GM11168 (cell line): Measurements from ENCODE around the gene SHISA5.
"Not testable (repeated sequence)": the region's sequence is repeated elsewhere in the genome, so short reads cannot be mapped to it uniquely, and the experiment has no call there.

Experiments
- in situ Hi-C: fragments of 300-500 bp; cut with MboI; formaldehyde crosslinking; loops from one replicate; pipeline ENCODE4 v1.12.0; 2022; ENCODE audit warnings: low sequenced_read_pairs; ENCODE audit not compliant: unreplicated experiment

SHISA5 gene

DNA sequence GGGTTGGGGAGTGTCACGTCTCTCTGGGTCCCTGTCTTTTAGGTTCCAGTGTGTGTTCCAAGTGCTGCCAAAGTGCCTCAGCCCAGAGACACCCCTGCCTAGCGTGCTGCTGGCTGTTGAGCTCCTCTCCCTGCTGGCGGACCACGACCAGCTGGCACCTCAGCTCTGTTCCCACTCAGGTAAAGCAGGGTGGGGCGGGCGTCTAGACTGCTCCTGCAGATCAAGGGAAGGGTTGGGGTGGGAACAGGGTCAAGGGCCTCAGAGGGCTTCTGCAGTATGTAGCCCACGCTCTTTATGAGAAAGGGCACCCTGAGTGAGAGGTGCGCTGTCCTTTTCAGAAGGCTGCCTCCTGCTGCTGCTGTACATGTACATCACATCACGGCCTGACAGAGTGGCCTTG is 40.3 kb downstream of the SHISA5 start:
- in situ Hi-C loops: no loop called here

- in situ Hi-C loops: not testable (repeated sequence)
These were observed 42.2 kb downstream of the SHISA5 start for GRCh38 chr3:48461767-48462166.

DNA sequence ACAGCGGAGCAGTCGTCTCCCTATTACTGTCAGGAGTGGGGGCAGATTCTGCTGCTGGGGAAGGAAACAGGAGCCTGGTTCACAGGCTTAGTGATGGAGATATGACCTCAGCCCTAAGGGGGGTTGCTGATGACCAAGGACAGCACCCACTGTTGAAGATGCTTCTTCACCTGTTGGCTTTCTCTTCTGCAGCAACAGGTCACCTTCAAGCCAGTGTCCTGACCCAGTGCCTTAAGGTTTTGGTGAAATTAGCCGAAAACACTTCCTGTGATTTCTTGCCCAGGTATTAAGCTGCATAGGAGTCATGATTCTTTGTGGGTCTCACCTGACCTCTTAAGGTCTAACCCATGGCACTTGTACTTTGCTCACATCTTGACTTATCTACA is 43.5 kb downstream of the SHISA5 start:
- in situ Hi-C loops: no loop called here

- in situ Hi-C loops: no loop called here
These were observed 44.0 kb downstream of the SHISA5 start for GRCh38 chr3:48459773-48460516.

GRCh38 chr3:48459331-48459730 is 44.6 kb downstream of the SHISA5 start:
- in situ Hi-C loops: no loop called here

- in situ Hi-C loops: no loop called here
These were observed 47.5 kb downstream of the SHISA5 start for GRCh38 chr3:48456456-48456855.

- in situ Hi-C loops: no loop called here
These were observed 52.7 kb downstream of the SHISA5 start for GRCh38 chr3:48451270-48451669.

- in situ Hi-C loops: no loop called here
These were observed 57.4 kb downstream of the SHISA5 start, which contains the start of gene ATRIP for GRCh38 chr3:48446425-48447193. TSS of gene ATRIP (plus strand) at chr3:48446737. CDS start at chr3:48446846, 109 bp downstream.

DNA sequence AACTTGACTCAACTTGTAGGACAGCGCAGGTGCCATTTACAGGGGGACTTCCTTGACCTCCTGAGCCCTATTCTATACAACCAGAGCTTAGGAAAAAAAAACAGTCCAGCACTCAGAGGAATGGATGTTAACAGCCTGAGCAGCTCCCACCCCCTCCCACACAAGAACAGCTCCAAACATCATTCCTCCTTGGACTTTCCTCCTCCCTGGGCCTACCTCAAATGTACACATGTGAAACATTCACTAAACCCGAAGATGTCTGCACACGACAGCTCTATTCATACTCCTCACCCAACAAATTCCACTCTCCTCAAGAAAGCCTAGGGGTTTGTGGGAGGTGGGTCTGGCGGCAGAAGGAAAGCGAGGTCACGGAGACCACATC is 57.9 kb downstream of the SHISA5 start:
- in situ Hi-C loops: no loop called here

DNA sequence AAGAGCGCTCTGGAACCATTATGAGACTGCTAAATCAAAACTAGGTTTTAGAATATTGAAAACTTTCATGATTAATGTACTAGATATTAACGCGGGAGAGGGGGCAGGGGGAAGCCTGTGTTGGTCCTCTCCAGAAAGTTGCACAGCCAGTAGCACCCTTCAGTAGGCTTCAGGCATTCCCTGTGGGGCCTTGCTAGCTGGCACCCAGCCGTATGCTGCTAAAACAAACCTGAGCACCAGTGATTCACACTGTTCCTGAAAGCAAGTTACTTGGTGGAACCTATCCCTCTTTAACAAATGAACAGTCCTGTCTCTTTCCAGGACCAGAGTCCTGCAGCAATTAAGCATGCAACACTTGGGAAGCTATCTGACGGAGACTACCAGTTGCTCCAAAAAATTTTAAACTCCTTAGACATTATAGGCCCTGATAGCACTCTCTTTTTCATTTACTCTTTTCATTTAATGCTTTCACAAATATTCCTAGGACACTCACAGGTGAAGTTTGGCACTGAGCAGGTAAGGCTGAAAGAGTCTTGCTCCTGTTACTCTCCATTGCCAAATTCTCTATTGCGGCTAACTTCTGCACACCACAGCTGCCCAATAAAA is 58.6 kb downstream of the SHISA5 start:
- in situ Hi-C loops: no loop called here

- in situ Hi-C loops: no loop called here
These were observed 62.0 kb downstream of the SHISA5 start for GRCh38 chr3:48441940-48442339.

GRCh38 chr3:48440590-48440958 is 63.4 kb downstream of the SHISA5 start:
- in situ Hi-C loops: no loop called here

- in situ Hi-C loops: loop anchor here (10.0 kb wide), 1 partner anchor 165 kb away; no protein-coding TSS in a partner anchor
These were observed 64.0 kb downstream of the SHISA5 start, which contains the start of the genes CCDC51 and TMA7 for GRCh38 chr3:48439820-48440589. TSS of gene CCDC51 (minus strand) at chr3:48440119. CDS start at chr3:48435128, 4,991 bp downstream. TSS of gene TMA7 (plus strand) at chr3:48440257. CDS start at chr3:48440297, 40 bp downstream.

- in situ Hi-C loops: loop anchor here (10.0 kb wide), 1 partner anchor 163 kb away; no protein-coding TSS in a partner anchor
These were observed 66.2 kb downstream of the SHISA5 start for GRCh38 chr3:48437812-48438211.

DNA sequence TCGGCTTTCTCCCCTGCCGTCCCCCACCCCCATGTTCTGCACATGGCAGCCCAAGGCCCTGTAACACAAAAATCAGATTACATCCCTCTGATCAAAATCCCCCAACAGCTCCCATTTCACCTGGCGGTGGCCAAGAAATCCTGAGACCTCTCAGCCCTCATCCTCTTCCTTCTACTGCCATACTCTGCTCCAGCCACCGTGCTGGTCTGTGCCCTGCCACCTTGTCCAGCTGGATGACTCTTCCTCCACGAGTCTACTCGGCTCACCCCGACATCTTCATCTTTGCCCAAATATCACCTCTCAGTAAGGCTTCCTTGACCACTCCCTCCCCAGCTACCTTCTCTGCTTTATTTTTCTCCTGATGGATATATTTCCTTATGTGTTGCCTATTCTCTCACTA is 67.1 kb downstream of the SHISA5 start:
- in situ Hi-C loops: loop anchor here (10.0 kb wide), 1 partner anchor 162 kb away; no protein-coding TSS in a partner anchor

DNA sequence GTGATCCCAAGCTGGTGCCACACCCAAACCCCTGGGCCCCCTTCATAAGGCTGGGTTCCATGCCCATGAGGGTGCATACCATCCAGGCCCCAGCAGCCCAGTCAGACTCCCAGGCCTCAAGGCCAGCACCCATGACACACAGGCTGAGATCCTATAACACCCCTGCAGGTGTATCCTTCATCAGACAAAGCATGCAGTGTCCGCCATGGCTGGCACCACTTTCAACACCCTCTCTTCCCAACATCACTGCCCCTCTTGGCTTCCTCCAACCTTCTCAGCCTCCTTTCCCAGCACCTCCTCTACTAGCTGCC is 67.5 kb downstream of the SHISA5 start:
- in situ Hi-C loops: loop anchor here (10.0 kb wide), 1 partner anchor 162 kb away; no protein-coding TSS in a partner anchor

GRCh38 chr3:48435774-48436476 is 68.0 kb downstream of the SHISA5 start:
- in situ Hi-C loops: loop anchor here (10.0 kb wide), 1 partner anchor 161 kb away; no protein-coding TSS in a partner anchor

DNA sequence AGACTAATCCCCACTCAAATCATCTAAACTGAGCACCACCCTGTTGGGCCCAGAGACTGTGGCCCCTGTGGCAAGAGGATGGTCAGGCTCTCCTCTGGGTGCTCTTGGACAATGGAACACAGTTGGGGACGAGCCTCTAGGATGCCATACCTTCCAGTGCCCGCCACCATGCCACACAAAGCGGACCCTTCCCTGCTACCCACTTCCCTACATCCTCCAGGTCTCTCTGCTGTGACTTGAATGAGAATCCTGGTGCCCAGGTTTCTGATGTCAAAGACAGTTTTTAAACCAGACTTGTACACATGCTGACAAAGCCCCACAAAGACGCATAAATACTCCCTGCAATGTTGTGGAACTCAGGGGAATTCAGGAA is 68.8 kb downstream of the SHISA5 start:
- in situ Hi-C loops: loop anchor here (10.0 kb wide), 1 partner anchor 160 kb away; no protein-coding TSS in a partner anchor

DNA sequence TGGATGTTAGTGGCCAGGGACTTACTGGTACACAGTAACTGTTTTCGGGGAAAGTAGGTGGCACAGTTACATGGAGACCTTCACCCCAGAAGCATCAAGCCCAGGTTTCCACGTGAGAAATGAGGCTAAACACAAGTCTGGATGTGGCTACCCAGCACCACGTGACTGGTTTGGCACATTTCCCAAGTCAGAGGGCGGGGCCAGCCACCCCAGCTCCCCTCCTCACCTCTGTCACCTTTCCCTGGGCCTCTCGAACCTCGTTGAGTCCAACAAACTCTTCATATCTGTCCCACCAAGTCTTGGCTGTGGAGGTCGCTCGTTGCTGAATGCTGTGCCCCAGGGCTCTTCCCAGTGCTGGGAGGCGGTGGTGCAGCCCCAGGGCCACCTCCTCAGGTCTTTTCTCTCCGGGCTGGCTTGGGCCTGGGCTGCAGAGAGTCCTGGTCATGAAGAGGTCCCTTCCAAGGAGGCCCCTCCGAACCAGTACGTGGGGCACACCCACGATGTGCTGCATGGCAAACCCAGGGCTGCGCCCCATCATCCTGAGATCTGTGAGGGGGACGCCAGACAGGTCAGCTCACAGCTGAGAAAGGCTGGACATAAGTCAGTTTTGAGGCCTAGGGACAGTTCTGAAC is 69.3 kb downstream of the SHISA5 start:
- in situ Hi-C loops: loop anchor here (10.0 kb wide), 1 partner anchor 160 kb away; no protein-coding TSS in a partner anchor
